ENCODE measurements around the gene KCNA2. TPM values are rescaled to one million over a fixed set of nuclear protein-coding genes. Genes with fewer than 3 reads are reported as not detected.

The KCNA2 gene
- total RNA-seq, 2 donors from 2014 or later = 0.64 to 6.2 TPM

GRCh38 chr1:110593902-110594301 is 12.3 kb downstream of the KCNA2 start:
- TF ChIP-seq POLR2AphosphoS5 (IDR thresholded peaks at IDR 0.05) (no peak), CTCF (IDR thresholded peaks at IDR 0.05) (no peak), POLR2A (IDR thresholded peaks at IDR 0.05) (no peak)
- Histone ChIP-seq H3K36me3 (no peaks in the 10 kb centered on the region), H3K4me3 (no peak overlapping the region), H3K9me3 (no peaks in the 10 kb centered on the region), H3K27me3 (replicated peaks; ENCODE audit: insufficient read depth) (no peaks in the 10 kb centered on the region), H3K4me1 (replicated peaks) (no peaks in the 10 kb centered on the region), H3K27ac (no peak overlapping the region)
- no peak for DNase-seq (ENCODE audit: low spot score)
- intact Hi-C loops (cut with DNase I) = no loop called here
- 70% methylated on average over 5 of the region's 5 CpGs for WGBS

- H3K27ac ChIP-seq = no peak overlapping the region
- no peak for TF ChIP-seq POLR2AphosphoS5 (IDR thresholded peaks at IDR 0.05)
- TF ChIP-seq POLR2A (IDR thresholded peaks at IDR 0.05) = no peak
- TF ChIP-seq CTCF (IDR thresholded peaks at IDR 0.05) = no peak
- no peaks in the 10 kb centered on the region for H3K36me3 ChIP-seq
- WGBS = 90% methylated on average over 6 of the region's 6 CpGs
- no peak for DNase-seq (ENCODE audit: low spot score)
- no peak overlapping the region for H3K4me3 ChIP-seq
- no peaks in the 10 kb centered on the region for H3K9me3 ChIP-seq
- H3K4me1 ChIP-seq (replicated peaks) = no peaks in the 10 kb centered on the region
- no peaks in the 10 kb centered on the region for H3K27me3 ChIP-seq (replicated peaks; ENCODE audit: insufficient read depth)
- intact Hi-C loops (cut with DNase I) = no loop called here
Measured at GRCh38 chr1:110591956-110592355, 14.2 kb downstream of the KCNA2 start.

- TF ChIP-seq CTCF (IDR thresholded peaks at IDR 0.05) (no peak), POLR2AphosphoS5 (IDR thresholded peaks at IDR 0.05) (no peak), POLR2A (IDR thresholded peaks at IDR 0.05) (no peak)
- Histone ChIP-seq H3K27me3 (replicated peaks; ENCODE audit: insufficient read depth) (no peaks in the 10 kb centered on the region), H3K27ac (no peak overlapping the region), H3K36me3 (no peaks in the 10 kb centered on the region), H3K4me3 (no peak overlapping the region), H3K4me1 (replicated peaks) (no peaks in the 10 kb centered on the region), H3K9me3 (no peaks in the 10 kb centered on the region)
- 74% methylated on average over 3 of the region's 3 CpGs for WGBS
- intact Hi-C loops (cut with DNase I) = no loop called here
- DNase-seq (ENCODE audit: low spot score) = no peak
Measured at GRCh38 chr1:110588991-110589390, 17.2 kb downstream of the KCNA2 start.

GRCh38 chr1:110588486-110588885 is 17.7 kb downstream of the KCNA2 start:
- Histone ChIP-seq H3K27me3 (replicated peaks; ENCODE audit: insufficient read depth) (no peaks in the 10 kb centered on the region), H3K4me3 (no peak overlapping the region), H3K4me1 (replicated peaks) (no peaks in the 10 kb centered on the region), H3K27ac (no peak overlapping the region), H3K36me3 (no peaks in the 10 kb centered on the region), H3K9me3 (no peaks in the 10 kb centered on the region)
- intact Hi-C loops (cut with DNase I) = no loop called here
- TF ChIP-seq POLR2AphosphoS5 (IDR thresholded peaks at IDR 0.05) (no peak), CTCF (IDR thresholded peaks at IDR 0.05) (no peak), POLR2A (IDR thresholded peaks at IDR 0.05) (no peak)
- WGBS = 45% methylated on average over 1 of the region's 1 CpG
- DNase-seq (ENCODE audit: low spot score) = no peak

- intact Hi-C loops (cut with DNase I) = no loop called here
- H3K4me1 ChIP-seq (replicated peaks) = no peaks in the 10 kb centered on the region
- no peaks in the 10 kb centered on the region for H3K9me3 ChIP-seq
- no peak for DNase-seq (ENCODE audit: low spot score)
- 92% methylated on average over 4 of the region's 4 CpGs for WGBS
- no peak overlapping the region for H3K4me3 ChIP-seq
- TF ChIP-seq POLR2A (IDR thresholded peaks at IDR 0.05) (no peak), CTCF (IDR thresholded peaks at IDR 0.05) (no peak)
- H3K36me3 ChIP-seq = no peaks in the 10 kb centered on the region
- no peaks in the 10 kb centered on the region for H3K27me3 ChIP-seq (replicated peaks; ENCODE audit: insufficient read depth)
- H3K27ac ChIP-seq = no peak overlapping the region
Measured at GRCh38 chr1:110587906-110588305, 18.3 kb downstream of the KCNA2 start.

Data from prostate gland (tissue), 2 donors.